Measurements from ENCODE around the gene WNT2B.

Gene WNT2B

GRCh38 chr1:112529301-112529700 lies 20.5 kb downstream of the WNT2B start:
- DNase-seq (ENCODE audit: low spot score), result no peak

DNA sequence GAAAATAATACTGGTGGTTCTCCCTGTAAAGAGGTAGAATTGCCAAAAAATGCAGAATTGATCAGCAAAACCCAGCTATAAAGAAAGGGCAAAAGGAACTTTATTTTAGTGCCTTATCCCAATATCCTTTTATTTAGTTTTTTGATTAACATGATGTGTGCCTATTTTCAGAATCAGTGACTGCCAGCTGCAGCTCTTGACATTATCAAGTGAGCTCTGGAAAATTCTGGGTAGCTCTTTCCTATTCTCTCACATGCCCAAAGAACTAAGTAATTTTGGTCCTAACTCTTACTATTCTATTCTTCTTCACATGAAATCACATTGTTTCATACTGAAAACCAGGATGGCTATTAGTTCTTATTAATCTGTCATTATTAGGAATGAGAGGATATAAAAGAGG lies 22.1 kb downstream of the WNT2B start:
- DNase-seq (ENCODE audit: low spot score), result no peak

GRCh38 chr1:112532064-112532463 lies 23.3 kb downstream of the WNT2B start:
- no peak for DNase-seq (ENCODE audit: low spot score)

- DNase-seq (ENCODE audit: low spot score), result no peak
Observed at GRCh38 chr1:112533029-112533428, 24.3 kb downstream of the WNT2B start.

DNA sequence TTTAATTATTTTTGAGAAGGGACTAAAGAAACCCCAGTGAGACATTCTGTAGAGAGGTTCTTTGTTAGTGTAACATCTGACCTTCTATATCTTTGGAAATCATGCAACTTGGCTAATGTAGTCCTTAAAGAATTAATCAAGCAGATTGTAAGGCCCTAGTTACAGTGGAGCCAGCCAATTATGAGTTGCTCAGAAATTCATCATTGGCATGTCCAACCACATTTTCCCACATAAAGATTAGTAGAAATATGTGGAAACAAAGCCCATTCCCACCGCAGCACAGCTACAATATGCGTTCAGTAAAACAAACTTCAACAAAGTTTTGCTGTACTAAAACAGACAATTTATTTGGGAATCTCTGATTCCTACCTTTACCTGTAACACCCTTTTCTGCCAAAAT lies 27.8 kb downstream of the WNT2B start:
- no peak for DNase-seq (ENCODE audit: low spot score)

DNA sequence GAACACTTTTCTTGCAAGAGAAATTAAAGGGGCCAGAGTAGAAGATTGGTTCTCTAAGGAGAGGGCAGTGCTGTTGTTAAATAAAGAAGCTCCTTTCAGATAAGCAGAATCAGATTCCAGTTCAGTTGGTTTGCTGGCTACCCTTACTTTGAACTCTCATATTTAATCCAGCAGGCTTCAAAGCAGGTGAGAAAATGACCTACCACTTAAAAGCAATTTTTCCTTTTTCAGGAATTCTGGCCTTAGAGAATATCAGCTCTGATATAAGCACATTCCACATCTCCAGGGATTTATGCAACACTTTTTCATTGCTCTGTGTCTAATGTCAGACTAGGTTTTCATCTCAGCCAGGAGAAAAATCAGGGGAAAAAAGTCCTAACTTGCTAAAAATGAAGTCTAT lies 28.7 kb downstream of the WNT2B start:
- no peak for DNase-seq (ENCODE audit: low spot score)

DNA sequence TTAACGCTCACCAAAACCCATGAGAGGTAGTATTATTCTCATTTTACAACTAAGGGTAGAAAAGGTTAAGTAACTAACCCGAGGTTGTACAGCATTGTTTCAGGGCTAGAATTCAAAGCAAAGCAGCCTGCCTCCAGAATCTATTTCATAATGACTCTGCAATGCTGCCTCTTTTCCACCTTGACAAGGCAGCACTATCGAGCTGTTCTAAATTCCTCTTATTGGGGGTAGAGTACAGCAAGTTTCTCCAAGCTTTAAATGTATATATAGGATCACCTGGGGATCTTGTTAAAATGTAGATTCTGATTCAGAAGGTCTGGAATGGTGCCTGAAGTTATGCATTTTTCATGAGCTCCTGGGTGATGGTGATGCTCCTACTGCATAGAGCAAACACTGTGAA lies 30.1 kb downstream of the WNT2B start:
- no peak for DNase-seq (ENCODE audit: low spot score)

DNA sequence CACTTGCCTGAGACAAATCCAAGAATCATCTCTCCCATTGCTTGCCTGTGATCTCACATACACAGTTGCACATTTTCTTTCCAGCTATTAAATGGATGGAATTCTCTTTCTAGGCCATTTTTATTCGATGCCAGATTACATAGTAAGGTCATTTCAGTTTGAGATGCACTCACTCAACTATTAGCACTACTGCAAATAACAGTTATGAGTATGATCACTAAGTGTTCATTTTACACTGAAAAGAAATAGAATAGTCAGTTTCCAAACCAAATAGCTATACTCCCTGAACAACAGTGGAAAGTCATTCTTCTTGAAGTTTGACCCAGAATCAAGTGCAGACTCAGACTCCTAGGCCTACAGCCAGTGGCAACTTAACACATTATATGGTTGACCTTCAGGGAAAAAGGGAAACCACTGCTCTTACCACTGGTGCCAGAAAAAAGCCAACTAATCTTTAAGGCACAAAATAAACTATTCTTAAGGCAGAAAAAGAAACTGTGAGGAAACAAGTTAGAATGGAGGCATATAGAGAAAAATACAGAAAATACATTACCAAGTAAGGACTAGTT lies 31.5 kb downstream of the WNT2B start:
- no peak for DNase-seq (ENCODE audit: low spot score)

GRCh38 chr1:112541299-112541698 lies 32.5 kb downstream of the WNT2B start:
- no peak for DNase-seq (ENCODE audit: low spot score)

DNA sequence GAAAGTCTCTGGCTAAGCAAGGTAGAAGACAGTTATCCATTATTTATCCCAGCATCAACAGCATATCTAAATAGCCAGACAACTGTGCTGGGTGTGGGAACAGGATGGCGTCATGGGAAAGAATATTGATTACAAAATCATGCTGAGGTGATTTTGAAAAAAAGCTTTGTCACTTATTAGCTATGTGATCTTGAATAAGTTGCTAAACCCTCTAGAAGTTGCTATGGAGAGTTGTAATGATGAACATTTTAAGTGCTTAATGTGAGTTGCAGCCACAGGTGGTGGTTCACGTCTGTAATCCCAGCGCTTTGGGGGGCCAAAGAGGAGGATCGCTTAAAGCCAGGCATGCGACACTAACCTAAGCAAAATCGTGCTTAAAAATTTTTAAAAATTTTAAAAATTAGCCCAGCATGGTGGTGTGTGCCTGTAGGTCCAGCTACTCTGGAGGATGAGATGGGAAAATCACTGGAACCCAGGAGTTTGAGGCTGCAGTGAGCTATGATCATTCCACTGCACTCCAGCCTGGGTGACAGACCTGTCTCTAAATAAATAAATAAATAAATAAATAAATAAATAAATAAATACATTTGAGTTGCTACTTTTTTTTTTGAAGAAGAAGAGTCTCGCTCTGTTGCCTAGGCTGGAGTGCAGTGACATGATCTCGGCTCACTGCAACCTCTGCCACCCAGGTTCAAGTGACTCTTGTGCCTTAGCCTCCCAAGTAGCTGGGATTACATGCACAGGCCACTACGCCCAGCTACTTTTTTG lies 33.6 kb downstream of the WNT2B start:
- DNase-seq (ENCODE audit: low spot score), result no peak

DNA sequence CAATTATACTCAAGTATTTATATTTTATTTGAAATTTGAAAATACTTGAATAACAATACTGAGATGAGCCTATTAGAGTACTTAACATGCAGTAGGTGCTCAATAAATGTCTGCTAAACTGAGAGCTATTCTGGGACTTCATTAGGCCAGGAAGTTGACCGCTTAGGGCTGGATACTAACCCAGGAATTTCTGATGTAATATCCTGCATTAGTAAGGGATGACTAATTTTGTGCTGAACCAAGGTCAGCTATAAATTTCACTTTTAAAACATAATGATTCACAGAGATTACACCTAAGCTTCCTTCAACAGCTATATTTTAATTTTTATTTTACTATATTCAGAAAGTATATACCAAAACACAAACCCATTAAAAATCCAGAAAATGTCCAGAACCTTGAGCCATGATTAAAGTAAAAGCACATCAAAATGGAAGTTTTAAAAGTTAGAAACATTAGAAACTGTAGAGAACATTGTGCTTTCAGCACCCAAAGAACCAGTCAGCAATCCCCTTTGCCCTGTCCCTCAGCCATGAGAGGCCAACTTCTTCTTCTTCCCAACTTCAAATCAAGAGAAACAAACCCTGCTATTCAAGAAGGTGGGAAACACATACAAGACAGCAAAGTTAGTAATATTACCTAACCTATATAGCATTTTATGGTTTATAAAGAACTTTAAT lies 35.4 kb downstream of the WNT2B start:
- DNase-seq (ENCODE audit: low spot score), result no peak

- no peak for DNase-seq (ENCODE audit: low spot score)
Observed at GRCh38 chr1:112544751-112545150, 36.0 kb downstream of the WNT2B start.

DNA sequence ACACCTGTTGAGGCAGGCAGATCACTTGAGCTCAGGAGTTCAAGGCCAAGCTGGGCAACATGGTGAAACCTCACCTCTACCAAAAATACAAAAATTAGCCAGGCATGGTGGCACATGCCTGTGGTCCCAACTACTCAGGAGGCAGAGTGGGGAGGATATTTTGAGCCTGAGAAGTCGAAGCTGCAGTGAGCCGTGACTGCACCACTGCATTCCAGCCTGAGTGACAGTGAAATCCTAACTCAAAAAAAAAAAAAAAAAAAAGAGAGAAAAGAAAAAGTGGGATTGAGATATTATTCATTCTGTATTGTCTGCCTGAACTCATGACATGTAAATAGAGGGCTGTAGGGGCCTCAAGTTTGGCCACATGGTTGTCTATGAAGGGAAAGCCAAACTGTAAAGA lies 37.3 kb downstream of the WNT2B start:
- no peak for DNase-seq (ENCODE audit: low spot score)

- DNase-seq (ENCODE audit: low spot score), result no peak
Observed at GRCh38 chr1:112548547-112548946, 39.8 kb downstream of the WNT2B start.

GRCh38 chr1:112549590-112549989 lies 40.8 kb downstream of the WNT2B start:
- no peak for DNase-seq (ENCODE audit: low spot score)

GRCh38 chr1:112554411-112554810 lies 45.6 kb downstream of the WNT2B start:
- DNase-seq (ENCODE audit: low spot score), result no peak

DNA sequence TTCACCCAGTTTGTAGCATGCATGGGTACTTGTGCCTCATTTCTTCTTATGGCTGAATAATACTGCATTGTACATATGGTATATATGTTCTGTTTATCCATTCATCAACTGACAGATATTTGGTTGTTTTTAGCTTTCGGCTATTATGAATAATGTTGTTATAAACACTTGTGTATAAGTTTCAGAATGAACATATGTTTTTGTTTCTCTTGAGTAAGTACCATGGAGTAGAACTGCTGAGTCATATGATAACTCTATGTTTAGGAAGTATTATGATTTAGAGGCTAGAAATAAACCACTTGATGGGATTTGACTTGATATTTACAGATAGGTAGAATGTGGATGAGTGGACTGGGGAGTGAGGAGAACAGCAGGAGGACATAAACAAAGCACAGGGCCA lies 48.6 kb downstream of the WNT2B start:
- DNase-seq (ENCODE audit: low spot score), result no peak

DNA sequence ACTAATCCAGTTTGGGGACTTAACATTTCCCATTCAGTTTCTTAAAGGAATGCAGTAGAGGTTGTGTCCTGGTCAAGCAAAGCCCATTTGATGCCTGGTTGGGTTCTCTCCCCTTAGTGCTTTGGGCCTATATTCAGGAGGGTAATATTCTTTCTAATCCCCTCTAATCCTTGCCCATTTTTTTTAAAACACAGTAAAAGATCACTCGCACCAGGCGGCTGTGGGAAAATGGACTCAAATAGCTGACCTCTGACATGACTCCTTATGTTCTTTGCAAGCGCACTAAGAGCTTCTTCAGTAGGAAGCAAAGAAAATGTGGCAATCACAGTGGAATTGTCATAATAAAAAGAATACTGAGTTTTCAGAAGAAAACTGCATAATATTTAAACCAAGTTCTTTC lies 49.9 kb downstream of the WNT2B start:
- no peak for DNase-seq (ENCODE audit: low spot score)

DNA sequence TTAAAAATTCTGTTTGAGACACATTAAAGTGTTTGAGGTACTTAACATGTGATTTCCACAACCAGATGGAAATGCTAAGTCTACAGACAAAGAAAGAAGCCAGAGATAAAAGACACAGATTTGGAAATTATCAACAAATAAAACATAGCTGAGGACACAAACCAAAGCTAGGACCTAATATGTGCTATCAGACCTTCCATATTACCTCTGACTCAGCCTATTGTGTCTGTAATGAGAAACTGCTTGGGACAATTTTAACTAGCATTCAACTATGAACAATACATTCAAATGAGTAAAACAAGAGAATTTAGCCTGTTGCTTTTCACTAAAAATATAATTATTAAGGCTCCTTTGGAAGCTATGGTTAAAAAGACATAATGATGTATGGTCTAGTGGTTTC lies 54.6 kb downstream of the WNT2B start:
- DNase-seq (ENCODE audit: low spot score), result no peak

DNA sequence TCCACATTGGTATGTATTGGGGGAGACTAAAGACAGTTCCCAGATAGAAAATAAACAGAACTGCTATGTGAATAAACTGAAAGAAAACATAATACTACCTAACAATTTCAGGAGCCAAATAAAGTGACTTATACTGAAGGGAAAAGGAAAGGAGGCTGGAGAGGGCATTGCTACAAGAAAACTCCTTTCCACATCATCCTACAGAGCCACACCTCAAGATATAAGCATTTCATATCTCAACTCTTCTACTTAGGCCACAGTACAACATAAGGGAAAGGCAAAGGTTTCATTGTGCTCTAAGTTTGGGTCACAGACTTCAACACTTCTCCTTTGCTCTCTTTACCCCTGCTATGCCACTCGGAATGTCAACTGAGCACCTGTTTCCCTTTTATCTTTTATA lies 55.3 kb downstream of the WNT2B start:
- DNase-seq (ENCODE audit: low spot score), result no peak

DNA sequence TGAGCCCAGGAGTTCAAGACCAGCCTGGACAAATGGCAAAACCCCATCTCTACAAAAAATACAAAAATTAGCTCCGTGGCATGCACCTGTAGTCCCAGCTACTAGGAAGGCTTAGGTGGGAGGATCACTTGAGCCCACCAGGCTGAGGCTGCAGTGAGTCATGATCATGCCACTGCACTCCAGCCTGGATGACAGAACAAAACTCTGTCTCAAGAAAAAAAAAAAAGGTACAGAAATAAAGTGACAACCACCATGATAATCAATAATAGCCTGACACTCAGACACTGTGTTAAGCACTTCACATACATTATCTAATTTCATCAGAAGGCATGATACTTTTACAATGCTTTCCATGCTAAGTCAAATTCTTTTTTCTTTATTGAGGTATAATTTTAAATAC lies 57.0 kb downstream of the WNT2B start:
- no peak for DNase-seq (ENCODE audit: low spot score)

- no peak for DNase-seq (ENCODE audit: low spot score)
Observed at GRCh38 chr1:112575154-112575804, 66.5 kb downstream of the WNT2B start.

DNA sequence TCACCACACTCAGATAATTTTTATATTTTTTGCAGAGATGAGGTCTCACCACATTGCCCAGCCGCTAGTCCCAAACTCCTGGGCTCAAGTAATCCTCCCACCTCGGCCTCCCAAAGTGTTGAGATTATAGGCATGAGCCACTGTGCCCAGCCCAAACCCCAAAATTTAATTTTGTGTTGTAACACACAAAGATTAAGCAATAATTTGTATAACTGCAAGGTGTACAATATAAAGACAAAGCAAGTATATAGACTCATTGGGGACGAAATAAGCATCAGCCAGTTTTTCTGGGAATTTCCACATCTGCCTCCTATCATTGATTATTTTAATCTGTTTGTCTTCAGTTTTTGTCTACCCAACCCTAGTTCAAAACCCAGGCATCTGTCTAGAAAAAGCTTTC lies 67.5 kb downstream of the WNT2B start:
- no peak for DNase-seq (ENCODE audit: low spot score)
